Tibial nerve (tissue), 4 donors: ENCODE results near the gene MYL9.

ENCODE experiments used
- EP300 ChIP-seq, 2 donors: sonication (generic); formaldehyde crosslinking; IDR thresholded peaks; one replicate each; pipeline ENCODE4 v1.6.1; 2017; ENCODE audit warnings: antibody characterized with exemption in 2 of 2, mild to moderate bottlenecking in 1 of 2
- TF ChIP-seq, protein P1 (sequence below), 5 experiments: fragments of 200-600 bp in 3 of 5; fragments of 450-650 bp in 2 of 5; sonication (generic) in 3 of 5; IDR thresholded peaks; one replicate each; pipeline ENCODE4 v1.5.1; 2016 to 2019; ENCODE audit warnings: antibody characterized with exemption in 5 of 5, mild to moderate bottlenecking in 3 of 5, moderate library complexity in 2 of 5

DNA sequence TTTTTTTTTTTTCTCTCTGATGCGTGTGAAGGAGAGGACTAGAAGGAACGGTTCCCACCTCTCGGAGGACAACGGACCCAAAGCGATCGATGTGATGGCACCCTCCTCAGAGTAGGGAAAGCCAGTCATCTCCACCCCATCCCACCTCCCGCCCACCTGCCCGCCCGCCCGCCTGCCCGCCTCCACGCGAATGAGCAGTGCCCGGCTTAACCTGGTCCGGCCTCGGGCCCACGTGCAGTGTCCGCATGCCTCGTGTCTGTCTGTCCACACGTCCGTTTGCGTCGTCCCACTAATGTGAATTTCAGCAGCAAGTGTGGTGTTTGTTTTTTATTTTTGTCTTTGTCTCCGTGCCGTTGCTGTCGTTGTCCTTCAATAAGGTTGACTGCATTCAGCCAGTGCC is 42.1 kb upstream of the MYL9 start:
- TF ChIP-seq EP300 (IDR thresholded peaks at IDR 0.05): no peak
- TF ChIP-seq, protein P1, sequence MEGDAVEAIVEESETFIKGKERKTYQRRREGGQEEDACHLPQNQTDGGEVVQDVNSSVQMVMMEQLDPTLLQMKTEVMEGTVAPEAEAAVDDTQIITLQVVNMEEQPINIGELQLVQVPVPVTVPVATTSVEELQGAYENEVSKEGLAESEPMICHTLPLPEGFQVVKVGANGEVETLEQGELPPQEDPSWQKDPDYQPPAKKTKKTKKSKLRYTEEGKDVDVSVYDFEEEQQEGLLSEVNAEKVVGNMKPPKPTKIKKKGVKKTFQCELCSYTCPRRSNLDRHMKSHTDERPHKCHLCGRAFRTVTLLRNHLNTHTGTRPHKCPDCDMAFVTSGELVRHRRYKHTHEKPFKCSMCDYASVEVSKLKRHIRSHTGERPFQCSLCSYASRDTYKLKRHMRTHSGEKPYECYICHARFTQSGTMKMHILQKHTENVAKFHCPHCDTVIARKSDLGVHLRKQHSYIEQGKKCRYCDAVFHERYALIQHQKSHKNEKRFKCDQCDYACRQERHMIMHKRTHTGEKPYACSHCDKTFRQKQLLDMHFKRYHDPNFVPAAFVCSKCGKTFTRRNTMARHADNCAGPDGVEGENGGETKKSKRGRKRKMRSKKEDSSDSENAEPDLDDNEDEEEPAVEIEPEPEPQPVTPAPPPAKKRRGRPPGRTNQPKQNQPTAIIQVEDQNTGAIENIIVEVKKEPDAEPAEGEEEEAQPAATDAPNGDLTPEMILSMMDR (IDR thresholded peaks at IDR 0.05): no peak
